Measurements from ENCODE around the gene ISL2.

GRCh38 chr15:76386926-76387325 lies 50.4 kb downstream of the ISL2 start:
- TF ChIP-seq CTCF (IDR thresholded peaks at IDR 0.05) (no peak), SMC3 (IDR thresholded peaks at IDR 0.05) (no peak), JUN (IDR thresholded peaks at IDR 0.05) (no peak), KDM1A (IDR thresholded peaks at IDR 0.05; ENCODE audit: low read depth) (no peak)
